Femur (tissue), 1 donor: ENCODE data around the gene FBRSL1.
"Not testable (repeated sequence)": the region's sequence is repeated elsewhere in the genome, so short reads cannot be mapped to it uniquely, and the experiment has no call there.

Experiments used
- DNase-seq: peaks from one replicate; pipeline ENCODE4 v3.0.0-alpha.2; 2017

FBRSL1 gene

GRCh38 chr12:132529156-132529839, 39.3 kb downstream of the FBRSL1 start:
- DNase-seq = no peak

GRCh38 chr12:132529906-132530305, 40.0 kb downstream of the FBRSL1 start:
- no peak for DNase-seq

GRCh38 chr12:132530447-132530846, 40.5 kb downstream of the FBRSL1 start:
- no peak for DNase-seq

- no peak for DNase-seq
Observed at GRCh38 chr12:132530851-132531250, 40.9 kb downstream of the FBRSL1 start.

- DNase-seq = not testable (repeated sequence)
Observed at GRCh38 chr12:132532711-132533583, 43.0 kb downstream of the FBRSL1 start.

GRCh38 chr12:132533584-132533958, 43.6 kb downstream of the FBRSL1 start:
- DNase-seq = no peak

GRCh38 chr12:132534076-132534475, 44.1 kb downstream of the FBRSL1 start:
- no peak for DNase-seq

- no peak for DNase-seq
Observed at GRCh38 chr12:132535019-132535418, 45.1 kb downstream of the FBRSL1 start.

GRCh38 chr12:132536102-132536876, 46.3 kb downstream of the FBRSL1 start:
- no peak for DNase-seq

- no peak for DNase-seq
Observed at GRCh38 chr12:132537049-132537448, 47.1 kb downstream of the FBRSL1 start.

- DNase-seq = no peak
Observed at GRCh38 chr12:132537836-132538662, 48.1 kb downstream of the FBRSL1 start.

- DNase-seq = no peak
Observed at GRCh38 chr12:132538663-132538990, 48.7 kb downstream of the FBRSL1 start.

GRCh38 chr12:132539016-132539773, 49.2 kb downstream of the FBRSL1 start:
- DNase-seq = no peak

- DNase-seq = no peak
Observed at GRCh38 chr12:132540436-132540835, 50.5 kb downstream of the FBRSL1 start.

- no peak for DNase-seq
Observed at GRCh38 chr12:132541200-132541599, 51.2 kb downstream of the FBRSL1 start.

- no peak for DNase-seq
Observed at GRCh38 chr12:132541996-132542395, 52.0 kb downstream of the FBRSL1 start.

- DNase-seq = no peak
Observed at GRCh38 chr12:132542661-132543060, 52.7 kb downstream of the FBRSL1 start.

GRCh38 chr12:132543298-132544079, 53.5 kb downstream of the FBRSL1 start:
- DNase-seq = no peak

- no peak for DNase-seq
Observed at GRCh38 chr12:132544080-132544397, 54.1 kb downstream of the FBRSL1 start.

- DNase-seq = no peak
Observed at GRCh38 chr12:132544498-132544897, 54.5 kb downstream of the FBRSL1 start.
